Astrocyte of the spinal cord (primary cell): ENCODE measurements around the gene FRMD1.

Source experiments
- DNase-seq: peaks from one replicate; pipeline ENCODE4 v3.0.0; 2011; ENCODE audit warnings: low read depth, low spot score
- H3K4me3 ChIP-seq: 2 replicates; pipeline ENCODE4 v1.5.1; 2011; ENCODE audit warnings: low read depth, mild to moderate bottlenecking, low read length, moderate library complexity
- CTCF ChIP-seq: IDR thresholded peaks from 2 replicates; pipeline ENCODE4 v1.5.1; 2012; ENCODE audit warnings: low read depth, mild to moderate bottlenecking, low read length, inconsistent platforms
- in situ Hi-C: cut with HindIII; loops from 2 replicates; pipeline ENCODE4 v1.10.0; 2017; ENCODE audit warnings: low sequenced_read_pairs

FRMD1 gene

GRCh38 chr6:168053957-168054471, 25.0 kb downstream of the FRMD1 start:
- no peak for DNase-seq
- no peak for TF ChIP-seq CTCF
- H3K4me3 ChIP-seq, result no peak overlapping the region
- in situ Hi-C loops, result no loop called here

- in situ Hi-C loops, result no loop called here
- no peak for TF ChIP-seq CTCF
- no peak overlapping the region for H3K4me3 ChIP-seq
- no peak for DNase-seq
Measured at GRCh38 chr6:168053086-168053956, 25.7 kb downstream of the FRMD1 start.

GRCh38 chr6:168052291-168052891, 26.6 kb downstream of the FRMD1 start:
- in situ Hi-C loops, result no loop called here
- no peak for DNase-seq
- H3K4me3 ChIP-seq, result no peak overlapping the region
- no peak for TF ChIP-seq CTCF

GRCh38 chr6:168051648-168052047, 27.4 kb downstream of the FRMD1 start:
- DNase-seq, result no peak
- no peak for TF ChIP-seq CTCF
- H3K4me3 ChIP-seq, result no peak overlapping the region
- in situ Hi-C loops, result no loop called here

- TF ChIP-seq CTCF, result peak; percentile 25
- no peak overlapping the region for H3K4me3 ChIP-seq
- no peak for DNase-seq
- in situ Hi-C loops, result no loop called here
Measured at GRCh38 chr6:168050881-168051586, 28.0 kb downstream of the FRMD1 start.

GRCh38 chr6:168050225-168050880, 28.7 kb downstream of the FRMD1 start:
- no peak for DNase-seq
- no peak overlapping the region for H3K4me3 ChIP-seq
- in situ Hi-C loops, result no loop called here
- no peak for TF ChIP-seq CTCF
